Esophagus squamous epithelium (tissue), 5 donors: ENCODE measurements around the gene TNRC6A. TPM values are rescaled to one million over a fixed set of nuclear protein-coding genes. Genes with fewer than 3 reads are reported as not detected.
A peak's percentile ranks its signal among the peaks of the same experiment; 100 is the strongest.
"Not testable (repeated sequence)": the region's sequence is repeated elsewhere in the genome, so short reads cannot be mapped to it uniquely, and the experiment has no call there.

Source experiments
- DNase-seq: peaks from one replicate; lab custom pipeline; 2025; lab: John Stamatoyannopoulos, UW
- H3K27ac ChIP-seq, 4 donors: fragments of 200-600 bp; sonication (generic); one replicate each; pipeline ENCODE4 v1.5.1; 2016 to 2019; ENCODE audit warnings: mild to moderate bottlenecking in 1 of 4
- H3K27me3 ChIP-seq, 4 donors: fragments of 200-600 bp; sonication (generic); 1 replicate in 3 of 4; 2 replicates in 1 of 4; pipeline versions ENCODE4 v1.5.1 to v1.6.0; 2017 to 2021; ENCODE audit warnings: antibody characterized with exemption in 1 of 4
- H3K36me3 ChIP-seq, 3 donors: fragments of 200-600 bp; sonication (generic); one replicate each; pipeline ENCODE4 v1.5.1; 2016 to 2019
- H3K4me1 ChIP-seq, 3 donors: fragments of 200-600 bp; sonication (generic); one replicate each; pipeline ENCODE4 v1.5.1; 2017 to 2019
- H3K4me3 ChIP-seq, 4 donors: fragments of 200-600 bp; sonication (generic); 1 replicate in 3 of 4; 2 replicates in 1 of 4; pipeline ENCODE4 v1.5.1; 2016 to 2019; ENCODE audit warnings: mild to moderate bottlenecking in 2 of 4, moderate library complexity in 1 of 4
- H3K9me3 ChIP-seq, 3 donors: fragments of 200-600 bp; sonication (generic); one replicate each; pipeline ENCODE4 v1.5.1; 2016 to 2019
- CTCF ChIP-seq, 6 experiments: fragments of 450-650 bp in 4 of 6; fragments of 200-600 bp in 2 of 6; sonication (generic) in 2 of 6; IDR thresholded peaks; one replicate each; pipeline ENCODE4 v1.5.1; 2016 to 2019; ENCODE audit warnings: antibody characterized with exemption in 6 of 6, mild to moderate bottlenecking in 4 of 6, moderate library complexity in 4 of 6
- POLR2A ChIP-seq, 4 donors: fragments of 450-650 bp; IDR thresholded peaks; one replicate each; pipeline ENCODE4 v1.6.1; 2017; ENCODE audit warnings: antibody characterized with exemption in 4 of 4, mild to moderate bottlenecking in 4 of 4, moderate library complexity in 3 of 4
- WGBS, 2 donors: methylation state at CpG; one replicate each; pipeline ENCODE4 v1.1.5; 2018; 5-methylcytosine and 5-hydroxymethylcytosine counted together
- intact Hi-C: fragments of 100-400 bp; cut with DNase I; formaldehyde crosslinking; loops from one replicate; pipeline ENCODE4 v1.15.0; 2022
- total RNA-seq, 4 donors: library from RNA; depleted of rRNA; stranded (reverse); fragments of >200 nt; gene quantifications; one replicate each; pipeline ENCODE4 v1.1.0, GENCODE V29; 2016
- donor health status: DM: yes; HTN: yes; CAD: no.

TNRC6A gene
- total RNA-seq, 4 donors from 2014 or later = 12.3 to 34.0 (median 18.5) TPM

- H3K4me1 ChIP-seq = peaks cover 0 to 8% (median 0%) of the 10 kb centered on the region in 3 donors
- H3K27me3 ChIP-seq = no peaks in the 10 kb centered on the region
- H3K9me3 ChIP-seq = no peaks in the 10 kb centered on the region
- WGBS, 2 donors = 58 to 59% methylated on average over 3 to 4 of the region's 4 CpGs
- intact Hi-C loops = no loop called here
- no peak overlapping the region for H3K4me3 ChIP-seq
- peaks cover 0 to 100% (median 27%) of the 10 kb centered on the region in 3 donors for H3K36me3 ChIP-seq
- DNase-seq = no peak
- no peak for TF ChIP-seq POLR2A (IDR thresholded peaks at IDR 0.05)
- peak in 3 of 6 experiments; percentile 17 to 57 (median 45) for TF ChIP-seq CTCF (IDR thresholded peaks at IDR 0.05)
- no peak overlapping the region for H3K27ac ChIP-seq
Observed at GRCh38 chr16:24800586-24800985, 71.1 kb downstream of the TNRC6A start.

- intact Hi-C loops = no loop called here
- no peaks in the 10 kb centered on the region for H3K27me3 ChIP-seq
- 81 to 90% methylated on average over 3 of the region's 3 CpGs for WGBS, 2 donors
- peaks cover 0 to 8% (median 0%) of the 10 kb centered on the region in 3 donors for H3K4me1 ChIP-seq
- H3K27ac ChIP-seq = no peak overlapping the region
- no peaks in the 10 kb centered on the region for H3K9me3 ChIP-seq
- H3K36me3 ChIP-seq = peaks cover 4 to 100% (median 40%) of the 10 kb centered on the region in 3 donors
- no peak overlapping the region for H3K4me3 ChIP-seq
- TF ChIP-seq POLR2A (IDR thresholded peaks at IDR 0.05) (no peak), CTCF (IDR thresholded peaks at IDR 0.05) (no peak)
- DNase-seq = no peak
Observed at GRCh38 chr16:24801761-24802302, 72.4 kb downstream of the TNRC6A start.

GRCh38 chr16:24805484-24805883 lies 76.0 kb downstream of the TNRC6A start:
- Histone ChIP-seq H3K4me3 (no peak overlapping the region), H3K36me3 (peaks cover 7 to 100% (median 66%) of the 10 kb centered on the region in 3 donors), H3K4me1 (peaks cover 0 to 2% (median 0%) of the 10 kb centered on the region in 3 donors), H3K27me3 (no peaks in the 10 kb centered on the region), H3K9me3 (no peaks in the 10 kb centered on the region), H3K27ac (no peak overlapping the region)
- no peak for DNase-seq
- TF ChIP-seq CTCF (IDR thresholded peaks at IDR 0.05) = no peak
- no peak for TF ChIP-seq POLR2A (IDR thresholded peaks at IDR 0.05)
- 77 to 91% methylated on average over 3 to 5 of the region's 5 CpGs for WGBS, 2 donors
- intact Hi-C loops = no loop called here

GRCh38 chr16:24807301-24807700 lies 77.8 kb downstream of the TNRC6A start:
- no peaks in the 10 kb centered on the region for H3K4me1 ChIP-seq
- H3K27me3 ChIP-seq = no peaks in the 10 kb centered on the region
- peaks cover 12 to 100% (median 71%) of the 10 kb centered on the region in 3 donors for H3K36me3 ChIP-seq
- intact Hi-C loops = no loop called here
- H3K9me3 ChIP-seq = no peaks in the 10 kb centered on the region
- WGBS, 2 donors = 31 to 36% methylated on average over 1 of the region's 1 CpG
- H3K4me3 ChIP-seq = no peak overlapping the region
- TF ChIP-seq CTCF (IDR thresholded peaks at IDR 0.05) = no peak
- TF ChIP-seq POLR2A (IDR thresholded peaks at IDR 0.05) = no peak
- DNase-seq = no peak
- H3K27ac ChIP-seq = no peak overlapping the region

- Histone ChIP-seq H3K36me3 (peaks cover 16 to 100% (median 71%) of the 10 kb centered on the region in 3 donors), H3K4me3 (no peak overlapping the region), H3K4me1 (no peaks in the 10 kb centered on the region), H3K27ac (no peak overlapping the region), H3K9me3 (no peaks in the 10 kb centered on the region), H3K27me3 (no peaks in the 10 kb centered on the region)
- 78 to 83% methylated on average over 10 to 11 of the region's 11 CpGs for WGBS, 2 donors
- TF ChIP-seq POLR2A (IDR thresholded peaks at IDR 0.05) (no peak), CTCF (IDR thresholded peaks at IDR 0.05) (no peak)
- intact Hi-C loops = loop anchor here (10.0 kb wide), 1 partner anchor 246 kb away; no protein-coding TSS in a partner anchor
- DNase-seq = no peak
Observed at GRCh38 chr16:24810951-24811843, 81.7 kb downstream of the TNRC6A start.

- H3K27me3 ChIP-seq, H3K4me3 ChIP-seq, H3K27ac ChIP-seq, H3K4me1 ChIP-seq, DNase-seq, H3K9me3 ChIP-seq: not testable (repeated sequence)
- WGBS, 2 donors = 75 to 92% methylated on average over 4 to 6 of the region's 6 CpGs
- peaks cover 13 to 100% (median 69%) of the 10 kb centered on the region in 3 donors for H3K36me3 ChIP-seq
- intact Hi-C loops = loop anchor here (10.0 kb wide), 1 partner anchor 248 kb away; no protein-coding TSS in a partner anchor
Observed at GRCh38 chr16:24812813-24813212, 83.4 kb downstream of the TNRC6A start.
